Ecto neural progenitor cell (in vitro differentiated cells): ENCODE measurements around the gene OXSR1.
"Not testable (repeated sequence)": the region's sequence is repeated elsewhere in the genome, so short reads cannot be mapped to it uniquely, and the experiment has no call there.

Experiments
- DNase-seq: peaks from one replicate; pipeline ENCODE4 v3.0.0-alpha.2; 2018; ENCODE audit warnings: low spot score

OXSR1 gene

DNA sequence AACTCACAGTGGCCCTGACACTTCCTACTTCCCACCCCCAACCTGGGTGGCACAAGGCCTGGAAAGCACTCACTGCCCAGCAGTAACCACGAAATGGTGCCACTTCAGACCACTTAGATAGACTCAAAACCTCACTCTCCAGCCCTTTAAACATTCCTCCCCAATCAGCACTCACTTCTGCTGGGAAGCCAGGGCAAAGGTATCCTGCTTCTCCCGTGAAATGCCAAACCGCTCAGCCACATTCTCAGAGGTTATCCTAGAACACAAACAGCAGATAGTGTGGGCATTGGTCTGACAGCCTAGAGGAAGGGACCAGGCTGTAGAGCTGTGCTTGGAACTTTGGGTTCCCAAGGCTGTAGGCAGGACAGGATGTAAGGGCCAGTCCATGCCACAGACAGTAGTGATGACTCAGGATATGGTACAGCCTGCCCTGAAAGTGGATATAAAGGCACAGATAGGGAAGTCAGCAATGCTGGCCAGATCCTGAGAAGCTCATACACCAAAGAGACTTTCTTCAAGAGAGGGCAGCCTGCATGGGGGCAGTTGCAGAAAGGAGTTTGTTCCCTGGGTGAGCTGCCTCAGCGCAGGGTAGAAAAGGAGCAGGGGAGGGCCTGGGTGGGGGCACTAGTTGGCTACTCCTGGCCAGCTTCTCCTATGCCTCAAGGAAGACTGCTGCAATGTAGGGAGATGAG is 37.6 kb upstream of the OXSR1 start:
- no peak for DNase-seq

DNA sequence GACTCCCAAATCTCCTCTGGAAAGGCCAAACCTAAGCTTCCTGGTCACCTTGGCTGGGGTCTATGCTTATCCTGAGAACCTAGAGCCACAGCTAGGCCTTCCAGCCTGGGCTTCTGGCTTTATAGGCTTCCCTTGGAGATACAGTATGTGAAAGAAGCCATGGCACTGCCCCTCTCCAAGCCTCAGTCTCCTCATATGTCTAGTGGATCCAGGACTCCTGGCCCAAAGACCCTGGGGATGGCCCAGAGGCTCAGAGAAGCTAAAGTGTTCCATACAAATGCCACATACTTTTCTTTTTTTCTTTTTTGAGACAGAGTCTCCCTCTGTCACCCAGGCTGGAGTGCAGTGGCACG is 37.1 kb upstream of the OXSR1 start:
- no peak for DNase-seq

DNA sequence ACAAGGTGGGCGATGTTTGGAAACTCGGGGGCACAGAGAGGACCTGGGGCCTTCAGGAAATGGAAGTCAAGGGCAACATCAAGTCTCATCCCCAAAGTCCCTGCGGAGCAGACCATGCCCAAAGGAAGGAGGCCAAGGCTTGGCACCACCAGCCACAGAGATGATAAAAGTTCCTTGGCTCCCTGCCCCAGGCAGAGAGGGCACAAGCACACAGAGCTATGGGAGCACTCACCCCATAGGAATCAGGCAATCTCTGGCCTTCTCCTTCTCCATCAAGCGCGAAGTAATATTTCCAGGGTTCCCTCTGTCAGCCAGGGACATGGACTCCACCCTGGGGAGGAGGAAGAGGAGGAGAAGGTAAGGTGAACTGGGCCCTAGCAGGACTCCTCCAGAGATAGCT is 36.3 kb upstream of the OXSR1 start:
- peak; percentile 18 for DNase-seq

DNA sequence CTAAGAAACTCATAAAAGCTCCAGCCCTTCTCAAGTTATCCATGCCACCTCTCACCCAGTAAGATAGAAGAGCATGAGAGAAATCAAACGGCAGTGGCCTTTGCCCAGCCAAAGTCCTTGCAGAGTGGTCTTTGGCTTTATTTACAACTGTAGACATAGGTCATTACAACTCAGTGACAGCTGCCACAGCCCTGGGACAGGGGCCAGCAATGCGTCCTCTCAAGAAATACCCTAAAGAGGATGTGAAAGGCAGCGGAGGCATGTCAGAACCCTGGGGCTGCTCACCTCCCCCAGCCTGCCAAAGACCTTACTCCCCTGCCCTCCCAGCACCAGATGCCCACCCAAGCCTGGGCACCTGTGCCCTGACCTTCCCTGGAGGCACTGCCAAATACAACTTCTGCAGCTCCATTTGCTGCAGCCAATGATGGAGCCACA is 34.7 kb upstream of the OXSR1 start:
- DNase-seq, result no peak

DNA sequence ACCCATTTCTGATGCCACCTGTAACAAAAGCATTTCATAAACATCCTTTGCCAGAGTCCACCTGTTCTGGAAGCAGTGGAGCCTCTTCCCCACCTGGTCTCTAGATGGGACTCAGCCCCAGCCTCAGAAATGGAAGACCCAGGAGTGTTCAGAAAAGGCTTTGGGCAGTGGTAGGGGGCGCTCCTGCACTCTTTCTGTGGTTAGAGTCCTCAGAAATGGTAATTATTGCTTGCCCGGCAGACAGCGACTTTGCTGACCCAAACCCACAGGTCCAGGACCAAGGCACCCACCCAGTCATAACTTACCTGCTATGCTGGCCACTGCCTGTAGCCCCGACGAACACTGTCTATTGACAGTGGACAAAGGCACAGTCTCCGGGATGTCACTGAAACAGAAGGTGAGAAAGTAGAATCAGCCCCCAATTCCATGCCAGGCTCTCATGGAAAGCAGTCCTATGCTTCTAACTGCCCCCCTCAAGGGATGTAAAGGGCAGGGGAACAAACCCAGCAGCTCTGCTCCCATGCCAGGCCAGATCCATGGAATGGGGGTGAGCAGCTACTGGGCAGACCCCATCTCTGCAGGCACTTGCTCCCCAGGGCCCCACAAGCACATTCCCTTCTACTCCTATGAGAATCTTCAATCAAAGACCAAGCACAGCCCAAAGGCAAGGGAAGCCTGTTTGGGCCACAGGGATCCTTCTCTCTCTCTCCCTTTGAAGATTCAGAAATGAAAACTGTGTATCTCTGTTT is 33.5 kb upstream of the OXSR1 start:
- DNase-seq, result peak; percentile 74

DNA sequence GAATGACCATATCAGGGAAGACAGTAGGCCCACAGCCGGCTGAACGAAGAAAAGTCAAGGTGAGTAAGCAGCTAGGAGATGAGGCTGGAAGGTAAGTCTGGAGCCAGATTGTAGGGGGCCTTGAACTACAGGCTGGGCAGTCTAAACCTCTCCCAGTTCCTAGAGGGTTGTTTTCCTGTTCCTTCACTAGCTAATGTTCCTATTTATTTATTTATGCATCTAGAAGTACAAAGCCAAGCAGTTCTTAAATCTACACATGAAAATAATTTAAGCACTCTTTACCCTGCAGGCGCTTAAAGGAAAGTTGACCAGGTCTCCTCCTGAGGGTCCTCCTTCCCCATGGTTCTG is 32.2 kb upstream of the OXSR1 start:
- no peak for DNase-seq

DNA sequence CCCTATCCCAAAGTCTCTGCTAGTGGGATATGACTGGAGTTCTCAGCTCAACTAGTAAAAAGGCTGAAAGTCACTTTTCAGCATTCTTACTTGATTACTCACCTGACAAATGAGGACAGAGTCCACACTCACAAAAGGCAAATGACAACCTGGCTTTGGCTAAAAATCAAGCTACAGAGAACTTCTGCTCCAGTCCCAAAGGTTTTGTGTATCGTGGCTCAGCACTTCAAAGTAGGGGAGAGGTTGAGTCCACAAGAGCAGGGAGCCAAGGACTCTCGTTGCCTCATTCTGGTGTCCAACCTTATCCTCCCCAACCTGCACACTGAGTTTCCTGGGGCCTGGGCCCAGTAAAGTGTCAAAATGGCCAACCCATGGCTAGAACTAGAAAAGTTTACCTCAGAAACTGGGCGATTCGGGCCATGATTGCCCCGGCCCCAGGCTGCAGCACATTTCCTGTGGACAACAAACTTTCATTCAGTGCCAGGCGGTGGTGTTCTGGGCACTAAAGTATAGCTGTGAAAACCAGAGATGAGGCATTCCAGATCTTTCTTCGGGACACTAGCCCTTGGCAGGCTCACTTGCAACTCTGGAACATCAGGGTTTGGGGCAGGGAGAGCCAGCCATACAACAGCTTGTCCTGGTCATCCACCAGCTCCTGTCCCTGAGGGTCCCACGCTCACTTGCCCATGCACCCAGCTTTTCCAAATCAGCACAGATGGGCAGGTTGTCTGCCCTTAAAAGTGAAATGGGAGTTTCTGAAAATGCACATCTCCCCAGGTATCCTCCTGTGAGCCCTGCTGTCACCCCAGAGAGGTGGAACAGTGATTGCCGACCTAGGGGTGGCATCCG is 31.6 kb upstream of the OXSR1 start:
- DNase-seq, result no peak

DNA sequence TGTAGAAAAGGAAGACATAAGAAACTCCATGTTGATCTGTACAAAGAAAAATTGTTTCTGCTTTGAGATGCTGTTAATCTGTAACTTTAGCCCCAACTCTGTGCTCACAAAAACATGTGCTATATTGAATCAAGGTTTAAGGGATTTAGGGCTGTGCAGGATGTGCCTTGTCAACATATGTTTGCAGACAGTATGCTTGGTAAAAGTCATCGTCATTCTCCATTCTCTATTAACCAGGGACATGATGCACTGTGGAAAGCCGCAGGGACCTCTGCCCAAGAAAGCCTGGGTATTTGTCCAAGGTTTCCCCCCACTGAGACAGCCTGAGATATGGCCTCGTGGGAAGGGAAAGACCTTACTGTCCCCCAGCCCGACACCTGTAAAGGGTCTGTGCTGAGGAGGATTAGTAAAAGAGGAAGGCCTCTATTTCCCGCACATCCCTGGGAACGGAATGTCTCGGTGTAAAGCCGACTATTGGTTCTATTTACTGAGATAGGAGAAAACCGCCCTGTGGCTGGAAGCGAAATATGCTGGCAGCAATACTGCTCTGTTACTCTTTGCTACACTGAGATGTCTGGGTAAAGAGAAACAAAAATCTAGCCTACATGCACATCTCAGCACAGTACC is 30.7 kb upstream of the OXSR1 start:
- not testable (repeated sequence) for DNase-seq

DNA sequence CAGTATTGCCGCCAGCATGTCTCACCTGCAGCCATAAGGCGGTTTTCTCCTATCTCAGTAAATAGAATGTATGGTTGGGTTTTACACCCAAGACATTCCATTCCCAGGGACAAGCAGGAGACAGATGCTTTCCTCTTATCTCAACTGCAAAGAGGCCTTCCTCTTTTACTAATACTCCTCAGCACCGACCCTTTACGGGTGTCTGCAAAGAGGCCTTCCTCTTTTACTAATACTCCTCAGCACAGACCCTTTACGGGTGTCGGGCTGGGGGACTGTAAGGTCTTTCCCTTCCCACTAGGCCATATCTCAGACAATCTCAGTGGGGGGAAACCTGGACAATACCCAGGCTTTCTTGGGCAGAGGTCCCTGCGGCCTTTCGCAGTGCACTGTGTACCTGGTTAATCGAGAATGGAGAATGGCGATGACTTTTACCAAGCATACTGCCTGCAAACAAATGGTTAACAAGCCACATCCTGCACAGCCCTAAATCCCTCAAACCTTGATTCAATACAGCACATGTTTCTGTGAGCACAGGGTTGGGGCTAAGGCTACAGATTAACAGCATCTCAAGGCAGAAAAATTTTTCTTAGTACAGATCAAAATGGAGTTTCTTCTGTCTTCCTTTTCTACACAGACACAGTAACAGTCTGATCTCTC is 29.6 kb upstream of the OXSR1 start:
- not testable (repeated sequence) for DNase-seq

DNA sequence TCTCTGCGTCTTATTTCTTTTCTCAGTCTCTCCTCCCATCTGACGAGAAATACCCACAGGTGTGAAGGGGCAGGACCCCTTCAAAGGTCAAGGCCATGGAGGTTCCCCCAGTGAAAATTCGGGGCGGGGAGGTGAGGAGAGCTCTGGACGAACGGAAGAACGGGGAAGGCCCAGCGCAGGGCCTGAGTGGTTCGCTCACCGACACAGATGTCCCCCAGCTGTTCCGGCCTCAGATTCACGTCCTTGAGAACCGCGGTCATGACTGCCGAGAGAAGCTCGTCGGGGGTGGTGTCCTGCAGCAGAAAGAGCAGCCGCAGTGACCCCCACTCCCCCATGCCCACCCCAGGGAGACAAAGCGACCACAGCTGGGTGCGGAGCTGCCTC is 29.0 kb upstream of the OXSR1 start:
- no peak for DNase-seq

DNA sequence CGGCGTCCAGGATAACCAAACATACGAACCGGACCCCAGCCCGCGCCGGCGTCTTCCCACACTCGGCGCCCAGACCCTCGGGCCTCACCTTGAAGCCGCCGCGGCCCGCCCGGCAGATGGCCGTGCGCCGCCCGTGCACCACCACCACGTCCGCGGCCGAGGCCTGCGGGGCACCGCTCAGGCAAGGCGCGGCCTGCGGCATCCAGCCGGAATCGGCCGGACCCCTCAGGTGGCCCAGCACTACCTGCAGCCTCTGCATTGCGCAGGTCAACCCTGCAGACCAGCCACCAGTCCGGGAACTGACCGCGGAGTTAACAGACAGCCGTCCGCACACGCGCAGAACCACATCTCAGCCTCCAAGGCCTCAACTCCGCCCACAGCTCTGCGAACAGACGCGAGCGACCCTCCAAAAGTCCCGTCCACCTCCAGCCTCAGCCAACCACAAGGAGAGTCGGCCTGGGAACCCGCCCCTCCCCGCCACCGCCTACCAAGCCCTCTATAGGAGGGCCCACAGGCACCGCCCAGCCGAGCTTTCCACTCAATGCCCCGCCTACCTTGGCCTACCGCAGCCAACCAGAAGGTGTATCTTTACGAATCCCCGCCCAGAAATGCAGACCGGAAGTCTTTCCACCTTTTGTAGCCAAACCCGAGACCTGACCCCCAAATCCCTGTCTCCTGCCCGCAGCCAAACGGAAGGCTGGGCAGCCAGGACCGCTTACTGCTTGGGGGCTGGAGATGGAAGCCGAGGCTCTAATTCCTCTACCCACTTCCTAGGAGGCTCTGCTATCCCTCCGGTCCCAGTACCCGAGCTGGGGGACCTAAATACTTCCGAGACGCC is 28.3 kb upstream of the OXSR1 start, which contains the start of gene ACAA1:
ACAA1 (minus strand) TSS at position 351 of the 838 bp plus-strand sequence; CDS start at position 259, 92 bp downstream.
- DNase-seq, result peak; percentile 99

DNA sequence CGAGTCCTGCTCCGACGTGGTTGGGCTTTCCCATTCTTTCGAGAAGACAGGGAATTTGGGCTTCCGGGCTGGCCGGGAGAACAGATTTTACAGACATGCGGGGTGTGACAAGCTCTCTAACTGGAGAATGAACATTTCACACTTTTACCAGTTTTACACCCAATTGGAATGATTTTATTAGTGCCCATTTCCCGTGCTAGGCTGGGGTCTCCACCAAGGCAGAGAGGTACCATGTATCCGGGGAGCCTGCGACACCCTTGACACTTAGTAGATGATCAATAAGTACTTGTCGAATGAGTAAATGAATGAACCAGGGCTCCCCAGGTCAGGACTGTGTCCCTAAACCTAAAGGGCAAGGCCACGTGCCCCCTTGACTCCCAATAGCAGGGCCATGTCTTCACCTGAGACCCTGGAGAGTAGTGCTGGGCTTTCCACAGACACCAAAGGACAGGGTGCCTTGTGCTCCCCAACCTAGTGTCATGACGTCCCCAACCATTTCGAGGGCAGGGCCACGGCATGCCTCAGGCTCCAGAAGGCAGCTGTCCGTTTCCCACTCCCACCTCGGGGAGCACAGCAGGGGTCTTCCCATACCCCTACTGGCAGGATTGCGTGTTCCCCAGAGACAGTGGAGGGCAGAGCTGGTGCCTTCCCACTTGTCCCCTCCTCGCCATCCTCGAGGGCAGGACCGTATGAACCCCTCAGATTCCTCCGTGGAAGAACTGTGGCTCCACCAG is 27.6 kb upstream of the OXSR1 start:
- DNase-seq, result peak; percentile 68

DNA sequence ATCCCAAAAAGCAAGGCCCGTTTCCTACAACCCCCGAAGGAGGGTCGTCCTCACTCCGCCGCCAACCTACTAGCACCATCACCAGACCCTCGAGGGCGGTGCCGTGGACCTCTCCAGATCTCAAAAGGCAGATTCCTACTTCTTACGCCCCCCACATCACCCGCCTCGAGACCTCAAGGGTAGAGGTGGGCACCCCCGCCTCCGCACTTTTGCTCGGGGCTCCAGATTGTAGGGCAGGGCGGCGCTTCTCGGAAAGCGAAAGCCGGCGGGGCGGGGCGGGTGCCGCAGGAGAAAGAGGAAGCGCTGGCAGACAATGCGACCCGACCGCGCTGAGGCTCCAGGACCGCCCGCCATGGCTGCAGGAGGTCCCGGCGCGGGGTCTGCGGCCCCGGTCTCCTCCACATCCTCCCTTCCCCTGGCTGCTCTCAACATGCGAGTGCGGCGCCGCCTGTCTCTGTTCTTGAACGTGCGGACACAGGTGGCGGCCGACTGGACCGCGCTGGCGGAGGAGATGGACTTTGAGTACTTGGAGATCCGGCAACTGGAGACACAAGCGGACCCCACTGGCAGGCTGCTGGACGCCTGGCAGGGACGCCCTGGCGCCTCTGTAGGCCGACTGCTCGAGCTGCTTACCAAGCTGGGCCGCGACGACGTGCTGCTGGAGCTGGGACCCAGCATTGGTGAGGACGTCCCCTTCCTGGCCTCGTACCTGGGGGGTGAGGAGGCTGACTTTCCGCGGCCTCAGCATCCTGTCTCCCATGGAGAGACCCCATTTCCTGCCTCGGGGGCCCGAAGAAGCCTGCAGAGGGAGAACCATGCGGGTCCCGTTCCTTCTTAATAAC is 26.8 kb upstream of the OXSR1 start, which contains the start of gene MYD88:
MYD88 (plus strand) TSS at position 313 of the 842 bp plus-strand sequence; CDS start at position 353, 40 bp downstream.
- peak; percentile 82 for DNase-seq

DNA sequence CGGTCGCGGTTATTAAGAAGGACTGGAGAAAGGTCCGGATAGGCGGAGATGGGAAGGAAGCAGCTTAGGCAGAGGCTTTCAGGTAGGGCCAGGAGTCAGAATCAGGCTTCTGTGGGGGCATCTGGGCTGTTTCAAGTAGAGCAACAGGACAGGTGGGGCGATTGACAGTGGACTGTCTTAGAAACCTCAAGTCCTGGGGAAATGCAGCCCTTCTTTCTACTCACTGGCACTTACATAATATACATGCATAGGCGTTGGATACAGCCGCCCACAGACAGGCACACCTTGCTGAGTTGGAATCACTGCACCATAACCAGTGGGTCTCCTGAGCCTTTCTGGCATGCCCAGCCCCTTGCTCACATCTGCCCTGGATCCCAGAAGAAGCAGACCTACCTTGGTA is 26.1 kb upstream of the OXSR1 start:
- DNase-seq, result no peak

DNA sequence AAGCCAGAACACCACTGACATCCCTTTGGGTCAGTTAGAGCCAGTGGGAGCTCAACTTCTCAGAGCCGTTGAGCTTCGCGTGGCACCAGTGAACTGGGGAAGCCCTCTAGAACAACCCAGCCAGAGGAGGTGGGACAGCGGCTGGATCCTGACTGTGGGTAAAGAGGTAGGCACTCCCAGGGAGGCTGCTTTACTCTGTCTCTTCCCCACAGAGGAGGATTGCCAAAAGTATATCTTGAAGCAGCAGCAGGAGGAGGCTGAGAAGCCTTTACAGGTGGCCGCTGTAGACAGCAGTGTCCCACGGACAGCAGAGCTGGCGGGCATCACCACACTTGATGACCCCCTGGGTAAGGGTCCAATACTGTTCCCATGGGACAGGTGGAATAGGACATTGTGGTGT is 25.7 kb upstream of the OXSR1 start:
- no peak for DNase-seq

DNA sequence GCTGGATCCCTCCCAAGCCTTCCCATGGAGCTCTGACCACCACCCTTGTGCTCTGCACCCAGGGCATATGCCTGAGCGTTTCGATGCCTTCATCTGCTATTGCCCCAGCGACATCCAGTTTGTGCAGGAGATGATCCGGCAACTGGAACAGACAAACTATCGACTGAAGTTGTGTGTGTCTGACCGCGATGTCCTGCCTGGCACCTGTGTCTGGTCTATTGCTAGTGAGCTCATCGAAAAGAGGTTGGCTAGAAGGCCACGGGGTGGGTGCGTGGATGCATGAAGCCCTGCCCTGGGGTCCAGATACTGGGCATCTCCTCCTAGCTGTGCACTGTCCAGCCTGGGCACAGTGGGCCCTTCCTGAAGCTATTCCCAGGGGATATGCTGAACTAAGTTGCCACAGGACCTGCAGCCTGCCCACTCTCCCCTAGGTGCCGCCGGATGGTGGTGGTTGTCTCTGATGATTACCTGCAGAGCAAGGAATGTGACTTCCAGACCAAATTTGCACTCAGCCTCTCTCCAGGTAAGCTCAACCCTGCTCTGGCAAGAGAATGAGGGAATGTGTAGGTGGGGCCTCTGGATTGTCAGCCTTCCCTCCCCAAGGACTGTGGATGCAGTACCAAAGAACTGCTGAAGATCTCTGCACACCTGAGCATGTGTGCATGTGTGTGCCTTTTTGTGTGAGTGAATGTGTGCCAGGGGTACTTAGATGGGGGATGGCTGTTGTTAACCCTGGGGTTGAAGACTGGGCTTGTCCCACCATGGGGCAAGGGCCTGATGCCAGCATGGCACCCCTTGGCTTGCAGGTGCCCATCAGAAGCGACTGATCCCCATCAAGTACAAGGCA is 24.8 kb upstream of the OXSR1 start:
- DNase-seq, result peak; percentile 34

DNA sequence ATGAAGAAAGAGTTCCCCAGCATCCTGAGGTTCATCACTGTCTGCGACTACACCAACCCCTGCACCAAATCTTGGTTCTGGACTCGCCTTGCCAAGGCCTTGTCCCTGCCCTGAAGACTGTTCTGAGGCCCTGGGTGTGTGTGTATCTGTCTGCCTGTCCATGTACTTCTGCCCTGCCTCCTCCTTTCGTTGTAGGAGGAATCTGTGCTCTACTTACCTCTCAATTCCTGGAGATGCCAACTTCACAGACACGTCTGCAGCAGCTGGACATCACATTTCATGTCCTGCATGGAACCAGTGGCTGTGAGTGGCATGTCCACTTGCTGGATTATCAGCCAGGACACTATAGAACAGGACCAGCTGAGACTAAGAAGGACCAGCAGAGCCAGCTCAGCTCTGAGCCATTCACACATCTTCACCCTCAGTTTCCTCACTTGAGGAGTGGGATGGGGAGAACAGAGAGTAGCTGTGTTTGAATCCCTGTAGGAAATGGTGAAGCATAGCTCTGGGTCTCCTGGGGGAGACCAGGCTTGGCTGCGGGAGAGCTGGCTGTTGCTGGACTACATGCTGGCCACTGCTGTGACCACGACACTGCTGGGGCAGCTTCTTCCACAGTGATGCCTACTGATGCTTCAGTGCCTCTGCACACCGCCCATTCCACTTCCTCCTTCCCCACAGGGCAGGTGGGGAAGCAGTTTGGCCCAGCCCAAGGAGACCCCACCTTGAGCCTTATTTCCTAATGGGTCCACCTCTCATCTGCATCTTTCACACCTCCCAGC is 24.0 kb upstream of the OXSR1 start:
- peak; percentile 16 for DNase-seq

DNA sequence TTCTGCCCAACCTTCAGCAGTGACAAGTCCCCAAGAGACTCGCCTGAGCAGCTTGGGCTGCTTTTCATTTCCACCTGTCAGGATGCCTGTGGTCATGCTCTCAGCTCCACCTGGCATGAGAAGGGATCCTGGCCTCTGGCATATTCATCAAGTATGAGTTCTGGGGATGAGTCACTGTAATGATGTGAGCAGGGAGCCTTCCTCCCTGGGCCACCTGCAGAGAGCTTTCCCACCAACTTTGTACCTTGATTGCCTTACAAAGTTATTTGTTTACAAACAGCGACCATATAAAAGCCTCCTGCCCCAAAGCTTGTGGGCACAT is 23.4 kb upstream of the OXSR1 start:
- peak; percentile 18 for DNase-seq
